GM13977 (cell line): ENCODE results near the gene PPFIBP2.

Experiments used
- DNase-seq: peaks from one replicate; pipeline ENCODE4 v3.0.0; 2012; ENCODE audit warnings: low spot score
- CTCF ChIP-seq: IDR thresholded peaks from 2 replicates; pipeline ENCODE4 v1.5.1; 2012; ENCODE audit warnings: mild to moderate bottlenecking, control low read depth; ENCODE audit not compliant: insufficient read depth; ENCODE audit errors: extremely low read depth, missing control alignments
- in situ Hi-C: fragments of 300-500 bp; cut with MboI; formaldehyde crosslinking; loops from one replicate; pipeline ENCODE4 v1.12.0; 2022; ENCODE audit warnings: low sequenced_read_pairs, low pct_unique_long_range_greater_than_20kb, mixed read lengths, inconsistent platforms; ENCODE audit not compliant: unreplicated experiment

Gene PPFIBP2

GRCh38 chr11:7696424-7696823, 182.6 kb downstream of the PPFIBP2 start:
- in situ Hi-C loops: loop anchor here (10.0 kb wide), 1 partner anchor 602 kb away; no protein-coding TSS in a partner anchor
- no peak for TF ChIP-seq CTCF
- no peak for DNase-seq
